Activated CD4-positive, alpha-beta T cell treated with anti-CD3 and anti-CD28 coated beads, Interleukin-2, Interleukin-6, amounts not matched to agents 100 ng/mL and 50 ng/mL, durations not matched to agents 16 hours and 8 hours (primary cell): ENCODE data around the gene CNNM1.

Experiments
- DNase-seq: peaks from one replicate; pipeline ENCODE4 v3.0.0-alpha.2; 2020

Gene CNNM1

DNA sequence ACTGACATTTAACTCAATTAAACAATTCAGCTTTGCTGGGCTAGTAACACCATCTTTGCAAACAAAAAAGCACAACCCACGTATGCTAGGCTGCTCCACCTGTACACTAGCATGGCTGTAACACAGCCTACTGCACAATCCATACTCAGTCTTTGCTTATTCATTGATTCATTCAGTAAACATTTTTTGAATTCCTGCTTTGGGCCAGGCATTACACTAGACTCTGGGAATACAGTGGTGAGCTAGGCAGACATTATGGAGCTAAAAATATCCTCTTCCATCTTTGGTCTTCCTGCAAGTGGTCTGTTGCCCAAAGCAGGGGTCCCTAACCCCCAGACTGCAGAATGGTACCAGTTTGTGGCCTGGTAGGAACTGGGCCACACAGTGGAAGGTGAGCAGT is 9.9 kb downstream of the CNNM1 start:
- no peak for DNase-seq

DNA sequence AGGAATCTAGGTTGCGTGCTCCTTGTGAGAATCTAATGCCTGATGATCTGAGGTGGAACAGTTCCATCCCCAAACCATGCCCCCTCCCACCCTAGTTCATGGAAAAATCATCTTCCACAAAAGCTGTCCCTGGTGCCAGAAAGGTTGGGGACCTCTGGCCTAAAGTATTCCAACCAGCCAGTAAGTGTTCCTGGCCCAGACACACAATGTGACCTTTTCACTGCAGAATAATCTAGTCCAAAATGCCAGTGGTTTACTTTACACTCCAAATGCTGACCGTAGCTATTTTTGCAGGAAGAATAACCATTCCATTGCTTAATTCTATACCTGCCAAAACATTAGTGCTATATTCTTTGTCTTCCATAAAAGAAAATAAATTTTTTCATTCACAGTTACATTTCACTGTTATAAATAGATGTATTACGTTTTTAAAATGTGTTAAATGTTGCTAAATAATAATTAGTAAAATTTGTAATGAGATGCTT is 10.4 kb downstream of the CNNM1 start:
- DNase-seq = no peak

DNA sequence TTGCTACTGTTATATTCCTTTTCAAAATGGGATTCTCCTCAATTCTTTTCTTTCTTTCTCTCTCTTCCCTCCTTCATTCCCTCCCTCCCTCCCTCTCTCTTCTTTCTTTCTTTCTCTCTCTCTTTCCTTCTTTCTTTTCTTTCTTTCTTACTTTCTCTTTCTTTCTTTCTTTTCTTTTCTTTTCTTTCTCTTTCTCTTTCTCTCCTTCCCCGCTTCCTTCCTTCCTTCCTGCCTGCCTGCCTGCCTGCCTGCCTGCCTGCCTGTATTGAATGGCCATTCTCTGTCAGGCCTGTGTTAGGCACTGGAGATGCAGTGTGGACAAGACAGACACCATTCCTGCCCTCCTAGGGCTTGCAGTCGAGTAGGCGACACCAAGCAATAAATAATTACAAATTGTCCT is 11.5 kb downstream of the CNNM1 start:
- no peak for DNase-seq

DNA sequence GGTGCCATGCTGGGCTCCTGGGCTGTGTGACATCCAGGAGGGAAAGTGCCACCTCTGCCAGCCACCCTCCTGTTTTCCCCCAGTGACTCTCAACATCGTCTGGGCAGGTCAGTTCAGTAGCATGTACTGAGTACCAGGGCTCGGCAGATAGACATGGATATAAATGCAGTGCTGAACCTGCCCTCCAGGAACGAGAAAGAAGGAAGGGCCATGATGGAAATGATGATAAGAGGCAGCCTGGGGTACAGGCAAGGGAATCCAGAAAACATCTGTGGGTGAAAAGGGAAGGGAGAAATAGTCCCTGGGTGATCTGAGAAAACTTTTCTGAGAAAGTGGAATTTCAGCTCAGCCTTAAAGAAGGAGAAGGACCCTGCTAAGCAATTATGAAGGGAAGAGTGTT is 12.1 kb downstream of the CNNM1 start:
- no peak for DNase-seq

DNA sequence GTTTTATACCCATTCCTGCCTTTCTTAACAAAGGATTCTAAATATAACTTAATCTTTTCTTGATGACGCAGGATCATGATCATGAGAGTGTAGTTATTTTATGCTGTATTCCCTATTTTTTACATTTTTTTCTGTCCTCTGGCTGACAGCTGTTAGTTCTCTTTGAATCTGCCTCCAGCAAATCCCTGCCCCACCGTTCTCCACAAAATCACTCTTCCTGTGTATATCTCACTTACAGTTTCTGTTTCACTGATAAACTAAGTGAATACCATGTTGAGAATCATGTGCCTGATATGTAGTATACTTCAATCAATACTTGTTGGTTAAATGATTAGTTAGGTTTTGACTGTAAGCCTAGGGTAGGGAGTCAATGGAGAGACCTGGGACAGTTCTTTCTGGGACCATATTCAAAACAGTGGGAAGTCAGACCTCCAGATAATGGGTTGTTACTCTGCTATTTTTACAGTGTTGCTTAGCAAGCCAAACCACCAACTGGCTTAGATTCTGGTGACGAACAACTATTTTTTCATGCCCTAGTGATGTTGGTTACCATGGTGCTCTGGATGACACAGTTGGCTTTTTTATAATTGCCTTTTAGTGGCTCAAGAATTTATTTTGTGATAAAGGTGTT is 12.8 kb downstream of the CNNM1 start:
- DNase-seq = no peak

DNA sequence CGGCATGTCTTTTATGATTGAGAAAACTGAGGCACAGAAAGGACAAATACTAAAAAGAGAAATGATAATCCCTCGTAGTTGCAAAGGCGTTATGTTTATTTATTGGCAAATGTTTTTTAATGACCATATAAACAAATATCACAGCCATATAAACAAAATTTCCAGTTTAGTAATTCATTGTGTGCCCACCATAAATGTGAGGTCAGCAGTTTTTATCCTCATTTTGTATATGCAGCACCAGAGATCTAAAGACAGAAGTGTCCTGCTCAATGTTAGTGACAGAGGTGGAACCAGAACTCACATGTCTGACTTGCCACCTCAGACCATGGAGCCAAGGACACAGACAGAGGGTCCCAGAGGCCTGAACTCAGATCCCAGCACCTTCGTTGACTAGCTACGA is 14.1 kb downstream of the CNNM1 start:
- DNase-seq = no peak

DNA sequence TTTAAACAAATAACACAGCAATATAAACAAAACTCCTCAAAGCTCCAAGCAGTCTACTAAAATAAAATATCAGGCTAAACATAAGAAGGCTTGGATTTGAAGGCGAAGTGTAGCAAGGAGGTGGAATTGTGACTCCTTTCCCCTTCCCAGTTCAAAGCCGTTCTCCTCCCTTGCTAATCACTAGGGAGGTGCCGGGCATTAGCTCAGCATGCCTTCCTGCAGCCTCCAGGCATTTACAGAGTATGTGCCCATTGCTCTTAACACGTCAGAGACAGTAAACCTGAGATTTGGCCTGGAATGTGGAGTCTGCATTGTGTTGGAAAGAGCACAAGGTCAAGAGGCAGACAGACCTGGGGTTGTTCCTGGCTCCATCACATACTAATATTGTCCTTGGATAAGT is 15.6 kb downstream of the CNNM1 start:
- DNase-seq = no peak

DNA sequence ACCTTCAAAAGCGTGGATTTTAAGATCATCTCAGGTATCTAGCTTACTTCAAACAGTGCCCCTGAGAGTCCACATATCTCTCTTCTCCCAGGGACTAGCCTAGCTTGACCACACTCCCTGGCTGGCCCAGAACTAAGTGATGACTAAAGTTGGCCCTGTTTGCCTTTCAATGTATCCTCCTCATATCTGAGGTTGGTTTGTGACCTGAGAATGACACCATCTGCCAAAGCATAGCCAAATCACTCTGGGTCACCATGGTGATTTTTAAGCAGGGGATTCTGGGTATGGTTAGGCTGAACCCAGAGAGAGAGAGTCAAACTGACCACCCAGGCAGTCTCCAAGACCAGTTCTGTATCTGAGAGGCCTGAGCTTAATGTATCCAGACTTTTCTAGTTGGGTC is 16.2 kb downstream of the CNNM1 start:
- no peak for DNase-seq

DNA sequence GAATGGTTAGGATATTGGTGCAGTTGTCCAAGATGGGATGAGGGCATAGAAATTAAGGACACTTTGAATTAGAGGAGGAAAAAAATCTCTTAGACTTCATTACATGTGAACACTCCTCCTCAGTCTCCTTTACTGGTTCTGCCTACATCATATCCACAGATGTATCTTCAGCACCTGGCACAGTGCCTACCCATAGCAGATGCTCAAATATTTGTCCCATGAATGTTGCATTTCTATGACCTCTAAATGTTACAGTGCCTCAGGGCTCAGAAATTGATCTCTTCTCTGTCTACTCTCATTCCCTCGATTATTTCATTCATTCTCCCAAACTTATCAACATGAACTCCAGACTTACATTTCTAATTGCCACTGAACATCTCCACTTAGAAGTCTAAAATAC is 17.1 kb downstream of the CNNM1 start:
- no peak for DNase-seq

DNA sequence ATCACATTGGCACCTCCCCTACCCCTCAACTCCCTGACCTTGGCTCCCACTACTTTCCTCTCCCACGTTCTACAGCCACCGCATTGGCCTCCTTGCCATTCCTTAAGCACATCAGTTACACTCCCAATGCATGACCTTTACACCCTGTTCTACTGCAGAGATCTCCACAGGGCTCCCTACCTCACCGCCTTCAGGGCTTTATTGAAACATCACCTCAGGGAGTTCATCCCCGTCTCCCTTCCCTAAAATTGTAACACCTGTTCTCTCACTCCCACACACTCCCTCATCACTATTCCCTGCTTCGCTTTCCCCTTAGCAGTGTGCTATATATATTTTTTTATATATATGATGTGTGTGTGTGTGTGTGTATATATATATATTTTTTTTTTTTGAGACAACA is 18.5 kb downstream of the CNNM1 start:
- no peak for DNase-seq

DNA sequence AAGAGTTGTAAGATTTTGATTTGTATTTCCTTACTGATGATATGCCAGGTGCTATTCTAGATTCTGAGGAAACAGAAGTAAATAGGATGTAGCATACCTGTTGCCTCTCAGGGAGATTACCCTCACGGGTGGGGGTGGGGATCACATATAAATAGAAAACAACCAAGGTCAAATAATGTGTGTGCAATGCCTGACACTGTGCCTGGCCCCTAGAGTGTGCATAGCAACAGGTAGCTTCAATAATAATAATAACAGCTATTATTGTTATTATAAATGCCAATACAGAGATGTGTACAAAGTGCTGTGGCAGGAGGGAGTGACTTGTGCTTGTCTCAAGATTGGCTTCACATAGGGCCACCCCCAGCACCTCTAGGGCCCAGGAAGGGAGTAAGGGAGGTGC is 24.0 kb downstream of the CNNM1 start:
- DNase-seq = no peak

DNA sequence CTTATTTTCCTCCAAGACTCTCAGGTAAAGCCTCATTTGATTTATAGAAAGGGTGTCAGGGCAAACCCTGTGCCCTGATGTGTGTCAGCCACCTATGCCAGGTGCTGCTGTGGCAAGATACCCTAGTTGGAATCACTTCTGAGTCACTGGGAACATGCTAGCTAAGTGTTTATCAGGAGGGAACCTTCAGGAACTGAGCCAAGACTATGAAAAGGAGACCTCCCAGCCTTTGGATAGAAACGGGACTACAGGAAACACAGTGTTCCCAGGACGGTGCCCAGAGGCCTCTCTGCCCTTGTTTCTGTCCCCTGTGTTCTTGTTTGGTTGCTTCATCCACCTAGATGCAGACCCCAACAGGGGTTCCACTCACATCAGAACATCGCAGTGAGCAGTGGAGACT is 28.5 kb downstream of the CNNM1 start:
- no peak for DNase-seq

DNA sequence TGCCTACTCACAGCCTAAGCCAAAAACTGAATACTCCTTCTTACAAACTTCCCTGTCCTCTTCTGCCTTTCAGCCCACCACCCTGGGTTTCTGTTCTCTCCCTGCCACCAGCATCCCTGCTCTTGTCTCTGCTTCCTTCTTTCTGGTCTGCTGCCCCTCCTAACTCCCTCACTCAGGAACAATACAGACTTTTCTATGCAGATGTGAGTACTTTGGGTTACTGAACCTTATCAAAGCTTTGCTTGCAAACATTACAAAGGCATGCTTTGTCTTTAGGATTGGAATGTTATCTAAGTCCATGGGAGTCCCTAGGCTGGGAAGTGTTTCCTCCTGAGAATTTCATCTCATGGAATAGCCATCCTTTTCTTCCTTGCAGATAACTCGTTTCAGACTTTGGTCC is 28.9 kb downstream of the CNNM1 start:
- DNase-seq = no peak

DNA sequence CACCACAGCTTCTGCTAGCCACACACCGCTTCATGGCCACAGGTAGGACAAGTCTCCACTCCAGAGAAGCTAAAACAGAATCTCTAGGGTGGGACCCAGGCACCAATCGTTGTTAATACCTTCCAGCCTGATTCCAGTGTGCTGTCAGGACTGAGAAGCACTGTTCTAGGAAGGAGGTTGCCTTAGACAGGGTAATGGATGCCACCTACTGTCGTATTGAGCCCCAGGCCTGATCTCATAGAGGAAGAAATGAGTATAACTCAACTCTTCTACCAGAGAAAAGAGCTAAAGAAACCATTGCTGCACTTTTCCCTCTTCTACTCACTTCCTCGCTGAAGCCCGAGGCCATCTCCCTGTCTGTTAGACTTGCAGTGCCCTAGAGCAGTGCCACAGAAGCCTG is 31.8 kb downstream of the CNNM1 start:
- DNase-seq = no peak

DNA sequence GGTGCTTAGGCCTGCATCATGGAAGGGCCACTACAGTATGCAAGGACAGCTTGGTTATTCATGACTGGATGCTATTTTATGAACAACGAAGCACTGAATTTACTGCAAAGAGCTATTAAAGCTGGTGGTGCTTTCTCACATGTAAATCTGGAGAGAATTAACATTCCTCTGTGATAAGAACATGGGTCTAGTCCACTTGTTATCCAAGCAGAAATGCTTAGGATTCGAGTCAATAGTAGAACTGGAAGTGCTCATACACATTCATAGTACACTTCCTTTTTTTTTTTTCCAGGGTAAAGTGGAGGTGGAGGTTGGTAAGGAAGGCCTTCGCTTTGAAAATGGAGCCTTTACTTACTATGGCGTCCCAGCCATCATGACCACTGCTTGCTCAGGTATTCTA is 35.0 kb downstream of the CNNM1 start:
- no peak for DNase-seq

DNA sequence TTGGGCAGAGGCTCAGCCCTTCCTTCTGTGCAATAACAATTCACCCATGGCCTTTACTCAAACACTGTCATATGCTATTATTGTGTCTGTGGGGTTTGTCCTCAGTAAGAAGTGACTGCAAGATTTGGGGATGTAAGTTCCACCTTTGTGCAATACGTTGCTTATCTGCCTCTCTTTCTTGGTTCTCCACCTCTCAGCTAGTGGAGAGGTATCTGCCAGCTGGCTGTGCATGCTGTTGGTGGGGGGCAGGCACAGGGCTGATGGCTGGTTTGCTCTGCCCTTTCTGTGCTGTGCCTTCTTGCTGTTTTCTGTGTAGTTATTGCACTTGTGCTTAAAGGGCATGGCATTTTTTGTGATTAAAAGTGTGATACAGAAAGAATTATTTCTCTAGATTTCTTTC is 36.2 kb downstream of the CNNM1 start:
- DNase-seq = no peak

DNA sequence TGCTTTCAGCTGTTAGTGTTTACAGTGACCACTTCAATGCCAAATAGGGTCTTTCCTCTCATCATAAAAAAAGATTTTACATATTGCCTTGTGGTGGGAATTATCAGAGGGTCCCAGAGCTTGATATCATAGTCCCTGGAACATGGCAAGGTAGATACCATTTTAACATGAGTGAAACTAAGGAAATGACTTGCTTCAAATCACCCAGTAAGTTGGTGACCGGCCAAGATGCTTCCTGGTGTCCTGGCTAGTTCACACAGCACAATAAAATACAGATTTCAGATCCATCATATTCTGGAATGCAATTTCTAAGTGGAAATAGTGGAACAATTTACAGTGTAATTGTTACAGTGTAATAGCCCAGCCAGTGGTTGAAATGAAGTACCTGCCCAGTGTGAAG is 36.6 kb downstream of the CNNM1 start:
- no peak for DNase-seq

DNA sequence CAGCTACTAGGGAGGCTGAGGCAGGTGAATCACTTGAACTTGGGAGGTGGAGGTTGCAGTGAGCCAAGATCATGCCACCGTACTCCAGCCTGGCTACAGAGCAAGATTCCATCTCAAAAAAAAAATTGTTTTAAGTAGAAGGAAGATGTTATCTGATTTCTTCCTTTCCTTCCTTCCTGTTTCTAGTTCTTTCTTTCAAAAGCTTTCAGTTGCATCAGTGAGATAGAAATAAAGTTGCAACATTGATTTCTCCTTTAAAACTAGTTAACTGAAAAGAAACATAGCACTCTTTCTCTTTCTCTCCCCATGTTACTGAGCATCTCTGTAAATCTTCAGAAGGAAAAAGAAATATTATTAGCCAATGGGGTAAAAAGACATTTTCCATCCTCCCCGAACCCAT is 37.5 kb downstream of the CNNM1 start:
- no peak for DNase-seq

DNA sequence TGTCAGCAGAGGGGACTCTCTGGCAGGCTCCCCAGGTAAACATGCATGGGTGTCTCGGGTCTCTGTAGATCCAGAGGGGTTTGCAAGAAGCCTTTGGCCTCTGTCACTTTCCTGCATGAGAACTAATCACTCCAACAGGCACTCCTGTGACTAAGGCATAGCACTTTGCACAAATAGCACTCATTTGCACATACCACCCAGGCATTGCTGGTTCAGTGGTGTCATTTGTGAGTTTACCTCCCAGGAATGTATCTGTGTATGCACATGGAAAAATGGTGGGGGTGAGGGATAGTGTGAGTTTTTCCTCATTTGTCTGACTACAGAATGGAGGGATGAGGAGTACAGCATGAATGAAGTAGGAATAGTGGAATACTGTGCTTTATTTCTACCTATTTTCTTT is 39.5 kb downstream of the CNNM1 start:
- DNase-seq = no peak

DNA sequence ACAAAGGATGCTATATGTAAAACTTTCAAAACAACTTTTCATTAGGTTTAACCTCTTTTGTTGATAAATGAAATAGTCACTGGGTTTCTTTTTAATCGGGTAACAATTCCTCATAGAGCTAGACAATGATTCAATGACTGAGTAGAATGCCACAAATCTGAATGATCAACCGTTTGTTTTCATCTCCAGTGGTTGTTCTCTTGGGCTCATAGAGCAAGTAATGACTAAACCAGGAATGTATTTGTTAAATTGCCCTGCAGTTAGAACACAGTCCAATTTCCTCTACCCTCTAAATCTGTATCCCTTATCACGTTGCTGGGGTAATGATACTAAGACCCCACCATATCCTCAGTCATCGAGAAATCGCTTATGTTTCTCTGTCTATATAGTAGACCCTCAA is 40.0 kb downstream of the CNNM1 start:
- no peak for DNase-seq

DNA sequence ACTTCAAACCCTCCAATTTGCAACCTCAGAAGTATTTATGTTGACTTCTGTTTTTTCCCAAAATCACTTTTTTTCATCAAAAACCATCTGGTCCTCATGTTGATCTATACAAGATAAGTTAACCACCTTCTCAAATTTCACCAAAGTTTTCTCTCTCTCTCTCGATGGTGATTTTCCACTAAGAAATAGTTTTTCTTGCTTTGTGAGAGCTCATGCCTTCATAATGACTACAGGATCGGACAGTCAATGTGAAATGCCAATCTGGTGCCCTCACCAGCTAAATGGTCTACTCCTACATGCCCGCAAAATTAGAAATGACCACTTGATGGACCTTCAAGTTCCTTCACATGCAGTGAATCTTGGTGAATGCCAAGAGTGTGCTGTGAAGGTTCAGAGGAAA is 40.4 kb downstream of the CNNM1 start:
- no peak for DNase-seq

DNA sequence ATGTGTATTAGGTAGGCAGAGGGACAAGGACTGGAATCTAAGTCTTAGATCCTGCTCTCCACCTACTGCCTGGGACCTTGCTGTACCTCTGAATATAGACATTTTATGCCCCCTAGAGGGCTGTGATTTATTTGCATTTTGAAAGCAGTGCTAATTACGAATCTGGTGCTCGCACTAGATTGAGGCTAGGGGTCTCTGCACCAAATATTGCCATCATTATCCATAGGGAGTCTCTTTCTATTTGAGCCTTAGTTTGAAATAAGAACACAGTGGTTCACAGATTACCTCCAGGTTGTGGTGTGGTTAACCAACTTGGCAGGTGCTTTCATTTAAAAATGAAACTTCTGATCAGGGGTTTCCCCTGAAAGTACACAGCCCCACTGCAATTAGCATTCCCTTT is 41.8 kb downstream of the CNNM1 start:
- peak; percentile 3 for DNase-seq

DNA sequence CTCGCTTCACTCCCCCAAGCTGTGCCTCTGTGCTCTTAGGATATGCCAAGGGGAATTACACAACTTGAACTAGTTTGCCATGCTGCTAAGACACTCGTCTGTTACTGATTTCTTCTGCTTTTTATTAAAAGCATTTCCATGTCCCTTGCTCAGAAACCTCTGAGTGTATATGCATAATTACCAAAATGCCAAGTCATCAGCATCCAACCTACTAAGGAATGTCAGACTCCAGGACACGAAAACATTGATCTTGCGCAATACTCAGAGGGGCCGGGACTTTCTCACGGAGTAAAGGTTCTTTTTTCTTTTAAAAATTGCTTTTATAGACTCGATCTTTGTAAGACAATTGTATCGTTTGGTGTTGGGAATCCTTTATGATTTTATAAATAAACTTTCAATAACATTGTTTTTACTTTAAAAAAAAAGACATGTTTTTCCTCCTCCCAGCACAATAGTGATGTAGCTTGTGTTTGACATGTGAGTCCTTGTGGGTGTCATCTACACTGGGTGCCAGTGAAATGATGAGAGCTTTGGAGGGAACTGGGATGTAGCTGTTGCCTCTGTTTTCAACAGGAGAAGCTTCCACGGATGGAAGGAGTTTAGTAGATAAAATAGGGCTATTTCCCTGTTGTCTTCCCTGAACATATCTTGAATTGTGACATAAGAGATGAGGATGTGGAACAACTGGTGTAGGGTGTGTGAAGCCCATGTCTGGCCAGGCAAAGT is 43.6 kb downstream of the CNNM1 start:
- DNase-seq = no peak

DNA sequence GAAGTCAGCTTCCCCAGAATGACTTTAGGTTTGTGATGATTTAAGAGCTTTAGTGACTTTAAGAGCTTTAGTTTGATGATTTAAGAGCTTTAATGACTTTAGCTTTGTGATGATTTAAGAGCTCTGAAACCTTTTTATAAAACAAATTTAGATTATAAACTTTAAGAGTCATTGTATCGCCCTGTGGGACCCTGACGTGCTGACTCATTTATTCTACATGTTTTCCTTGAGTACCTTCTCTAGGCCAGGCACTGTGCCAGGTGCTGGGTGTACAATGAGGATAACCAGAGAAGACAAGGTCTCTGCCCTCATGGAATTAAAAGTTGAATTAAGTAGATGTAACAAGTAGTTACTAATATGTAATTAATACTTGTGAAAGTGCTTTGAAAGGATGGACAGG is 45.4 kb downstream of the CNNM1 start:
- DNase-seq = no peak

DNA sequence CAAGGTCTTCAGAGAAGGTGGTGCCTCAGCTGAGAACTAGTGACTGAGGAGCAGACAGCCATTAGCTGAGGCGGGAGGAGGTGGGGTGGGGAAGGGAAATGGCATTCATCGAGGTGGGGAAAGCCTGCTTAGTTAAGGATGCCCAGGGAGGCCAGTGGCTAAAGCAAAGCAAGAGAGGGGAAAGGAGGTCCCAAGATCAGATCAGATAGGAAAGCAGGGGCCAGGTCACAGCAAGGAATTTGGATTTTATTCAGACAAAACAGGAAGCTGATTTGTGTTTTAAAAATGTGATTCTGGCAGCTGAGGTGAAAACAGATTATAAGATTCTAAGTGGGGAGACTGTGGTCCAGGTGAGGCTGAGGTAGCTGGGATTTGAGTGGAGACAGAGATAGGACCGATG is 45.8 kb downstream of the CNNM1 start:
- no peak for DNase-seq
